Muscle of arm (tissue), 14 donors: ENCODE results near the gene PPP1R2. TPM values are rescaled to one million over a fixed set of nuclear protein-coding genes. Genes with fewer than 3 reads are reported as not detected.
"Not testable (repeated sequence)": the region's sequence is repeated elsewhere in the genome, so short reads cannot be mapped to it uniquely, and the experiment has no call there.

Experiments
- DNase-seq: peaks from one replicate; pipeline ENCODE4 v3.0.0-alpha.2; 2013
- long read RNA-seq, 11 donors: transcript quantifications; one replicate each; lab custom pipeline, GENCODE V29; 2026
- polyA plus RNA-seq, 12 donors: library from polyadenylated mRNA; unstranded; fragments of 120-200 nt; gene quantifications; one replicate each; pipeline ENCODE4 v1.2.1, GENCODE V29; 2013; ENCODE audit not compliant: insufficient read length in 12 of 12

Gene PPP1R2
- 10 to 100 TPM in 11 of 12 donors, not detected in 1; 33.3 to 69.2 (median 44.5) TPM for polyA plus RNA-seq
- long read RNA-seq, donor 1, transcript PPP1R2-206 (6 exons, 3,450 nt) = major isoform, 16 of 32 reads
- long read RNA-seq, donor 1, transcript PPP1R2-205 (2 exons, 1,668 nt) = minor isoform, 10 of 32 reads
- long read RNA-seq, donor 1, partial matches to known transcripts = 5 of 32 reads
- long read RNA-seq, donor 1, other reads (novel, unspliced or antisense) = 0 of 32 reads
- long read RNA-seq, donor 2, transcript PPP1R2-206 (6 exons, 3,450 nt) = major isoform, 29 of 30 reads
- long read RNA-seq, donor 2, partial matches to known transcripts = 0 of 30 reads
- long read RNA-seq, donor 2, other reads (novel, unspliced or antisense) = 0 of 30 reads
- long read RNA-seq, donor 3, transcript PPP1R2-206 (6 exons, 3,450 nt) = major isoform, 7 of 9 reads
- long read RNA-seq, donor 3, partial matches to known transcripts = 0 of 9 reads
- long read RNA-seq, donor 3, other reads (novel, unspliced or antisense) = 0 of 9 reads
- long read RNA-seq, donor 4, transcript PPP1R2-206 (6 exons, 3,450 nt) = major isoform, 7 of 7 reads
- long read RNA-seq, donor 4, partial matches to known transcripts = 0 of 7 reads
- long read RNA-seq, donor 4, other reads (novel, unspliced or antisense) = 0 of 7 reads
- long read RNA-seq, donor 5, transcript PPP1R2-206 (6 exons, 3,450 nt) = major isoform, 9 of 12 reads
- long read RNA-seq, donor 5, partial matches to known transcripts = 0 of 12 reads
- long read RNA-seq, donor 5, other reads (novel, unspliced or antisense) = 0 of 12 reads
- long read RNA-seq, donor 6, partial matches to known transcripts = 0 of 6 reads
- long read RNA-seq, donor 6, other reads (novel, unspliced or antisense) = 0 of 6 reads
- long read RNA-seq, donor 7, transcript PPP1R2-206 (6 exons, 3,450 nt) = major isoform, 8 of 10 reads
- long read RNA-seq, donor 7, partial matches to known transcripts = 0 of 10 reads
- long read RNA-seq, donor 7, other reads (novel, unspliced or antisense) = 0 of 10 reads
- long read RNA-seq, donor 8, transcript PPP1R2-206 (6 exons, 3,450 nt) = major isoform, 14 of 19 reads
- long read RNA-seq, donor 8, partial matches to known transcripts = 0 of 19 reads
- long read RNA-seq, donor 8, other reads (novel, unspliced or antisense) = 0 of 19 reads
- long read RNA-seq, donor 9, transcript PPP1R2-206 (6 exons, 3,450 nt) = major isoform, 7 of 8 reads
- long read RNA-seq, donor 9, partial matches to known transcripts = 0 of 8 reads
- long read RNA-seq, donor 9, other reads (novel, unspliced or antisense) = 0 of 8 reads
- long read RNA-seq, donor 10, transcript PPP1R2-206 (6 exons, 3,450 nt) = major isoform, 10 of 30 reads
- long read RNA-seq, donor 10, partial matches to known transcripts = 17 of 30 reads
- long read RNA-seq, donor 10, other reads (novel, unspliced or antisense) = 0 of 30 reads
- long read RNA-seq, donor 11, transcript PPP1R2-206 (6 exons, 3,450 nt) = major isoform, 13 of 15 reads
- long read RNA-seq, donor 11, partial matches to known transcripts = 0 of 15 reads
- long read RNA-seq, donor 11, other reads (novel, unspliced or antisense) = 0 of 15 reads

GRCh38 chr3:195542698-195543499, at the start of gene PPP1R2:
Gene PPP1R2, minus strand, starts transcription at chr3:195543325. Its CDS starts 300 bp downstream, at chr3:195543025.
- peak; percentile 94 for DNase-seq

GRCh38 chr3:195591852-195592251, 48.7 kb upstream of the PPP1R2 start:
- no peak for DNase-seq

- no peak for DNase-seq
Measured at GRCh38 chr3:195591220-195591619, 48.1 kb upstream of the PPP1R2 start.

GRCh38 chr3:195590381-195590780, 47.3 kb upstream of the PPP1R2 start:
- not testable (repeated sequence) for DNase-seq

- DNase-seq = not testable (repeated sequence)
Measured at GRCh38 chr3:195589796-195590195, 46.7 kb upstream of the PPP1R2 start.

GRCh38 chr3:195587824-195588223, 44.7 kb upstream of the PPP1R2 start:
- no peak for DNase-seq

GRCh38 chr3:195587406-195587805, 44.3 kb upstream of the PPP1R2 start:
- DNase-seq = no peak

- DNase-seq = no peak
Measured at GRCh38 chr3:195584543-195584870, 41.4 kb upstream of the PPP1R2 start.

- DNase-seq = peak; percentile 62
Measured at GRCh38 chr3:195583831-195584542, 40.9 kb upstream of the PPP1R2 start, which contains the start of gene APOD. Gene APOD, minus strand, starts transcription at chr3:195583940. Its CDS starts 4,479 bp downstream, at chr3:195579461.

- DNase-seq = no peak
Measured at GRCh38 chr3:195582947-195583346, 39.8 kb upstream of the PPP1R2 start.

- DNase-seq = no peak
Measured at GRCh38 chr3:195580744-195581443, 37.8 kb upstream of the PPP1R2 start.

GRCh38 chr3:195579281-195579680, 36.2 kb upstream of the PPP1R2 start:
- DNase-seq = no peak

GRCh38 chr3:195578565-195578964, 35.4 kb upstream of the PPP1R2 start:
- no peak for DNase-seq

- DNase-seq = no peak
Measured at GRCh38 chr3:195577645-195578177, 34.6 kb upstream of the PPP1R2 start.

- no peak for DNase-seq
Measured at GRCh38 chr3:195574497-195575304, 31.6 kb upstream of the PPP1R2 start.

GRCh38 chr3:195573611-195574496, 30.7 kb upstream of the PPP1R2 start:
- no peak for DNase-seq

GRCh38 chr3:195571361-195571760, 28.2 kb upstream of the PPP1R2 start:
- no peak for DNase-seq
